HG03342 (cell line): ENCODE data around the gene TNC.

ENCODE experiments used
- ATAC-seq: cut with Tn5 transposase; IDR thresholded peaks from one replicate; pipeline ENCODE4 v1.9.1; 2021; ENCODE audit warnings: mild to moderate bottlenecking, moderate library complexity; ENCODE audit not compliant: unreplicated experiment

Gene TNC

DNA sequence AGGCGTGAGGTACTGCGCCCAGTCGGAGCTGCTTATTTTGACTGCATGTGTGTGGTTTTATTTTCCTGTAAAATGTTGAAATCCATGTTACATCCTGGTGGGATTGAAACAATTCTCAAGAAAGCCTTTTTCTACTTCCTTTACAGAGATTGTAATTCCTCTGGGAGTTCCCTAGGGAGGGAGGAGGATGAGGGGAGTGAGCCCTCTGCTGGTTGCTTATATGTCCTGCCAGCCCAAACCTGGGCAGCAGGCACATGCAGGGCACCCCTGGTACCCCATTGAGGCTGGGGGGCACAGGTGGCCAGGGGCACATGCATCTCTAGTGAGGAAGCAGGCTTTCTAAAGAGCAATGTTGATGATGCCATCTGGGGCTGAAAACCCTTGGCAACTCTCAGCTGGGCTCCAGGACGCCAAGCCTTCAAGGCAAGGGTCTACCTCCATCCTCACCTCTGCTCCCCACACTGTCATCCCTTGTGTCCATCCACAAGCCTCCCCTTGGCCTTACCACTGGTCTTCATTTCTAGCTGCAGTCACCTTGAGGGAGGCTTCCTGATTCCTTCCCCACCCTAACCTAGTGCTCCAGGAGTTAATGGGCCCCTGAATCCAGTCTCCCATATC lies 102.8 kb downstream of the TNC start:
- no peak for ATAC-seq

DNA sequence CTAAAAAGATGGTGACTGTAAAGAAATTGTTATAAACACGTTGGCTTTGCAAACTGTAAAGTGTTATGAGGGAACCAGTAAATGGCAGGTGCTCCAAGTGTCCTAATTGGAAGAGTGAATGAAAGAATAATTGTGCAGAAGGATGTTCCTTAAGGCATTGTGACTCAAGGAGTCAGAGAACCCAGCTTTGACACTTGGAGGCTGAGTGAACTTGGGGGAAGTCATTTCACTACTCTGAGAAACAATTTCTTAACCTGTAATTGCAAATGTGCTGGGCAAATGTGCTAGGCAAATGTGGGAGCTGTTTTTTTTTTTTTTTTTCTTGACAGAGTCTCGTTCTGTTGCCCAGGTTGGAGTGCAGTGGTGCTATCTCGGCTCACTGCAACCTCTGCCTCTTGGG lies 103.5 kb downstream of the TNC start:
- ATAC-seq: no peak

DNA sequence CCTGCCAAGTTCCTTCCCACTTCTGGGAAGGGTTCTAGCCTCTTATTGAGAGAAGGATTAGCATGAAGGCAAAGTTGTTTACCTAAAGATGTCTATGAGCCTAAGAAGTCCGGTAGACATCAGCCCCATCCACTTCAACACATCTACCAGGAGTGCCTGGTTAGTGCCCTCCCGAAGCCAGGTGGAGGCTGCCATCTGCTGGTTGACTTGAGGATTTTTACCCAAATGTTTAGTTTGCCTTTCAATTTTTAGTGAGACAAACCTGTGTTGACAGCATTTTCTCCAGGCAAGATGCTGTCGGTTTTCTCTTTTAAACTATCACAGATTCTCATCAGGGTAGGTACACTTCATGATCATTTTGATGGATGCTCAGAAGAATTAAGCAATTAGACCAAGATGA lies 104.0 kb downstream of the TNC start:
- peak; percentile 79 for ATAC-seq

- no peak for ATAC-seq
Measured at GRCh38 chr9:115012486-115012885, 105.5 kb downstream of the TNC start.

DNA sequence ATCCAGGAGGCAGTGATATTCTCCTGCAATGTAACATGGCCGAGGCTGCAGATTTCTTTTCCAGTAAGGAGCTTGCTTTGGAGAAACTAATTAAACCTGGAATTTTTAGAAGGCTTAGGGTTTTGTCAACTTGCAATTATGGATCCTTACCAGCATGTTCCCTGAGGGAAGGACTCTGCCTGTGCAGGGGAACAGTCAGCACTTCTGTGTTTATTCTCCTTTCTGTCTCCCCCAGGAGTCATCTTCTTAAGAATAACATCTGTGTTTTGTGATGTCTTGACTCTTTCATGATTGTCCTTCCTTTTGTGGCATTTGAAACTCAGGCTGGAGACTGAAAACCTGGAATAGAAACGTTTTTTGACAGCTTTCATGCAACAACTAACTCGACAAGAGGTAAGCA lies 107.1 kb downstream of the TNC start:
- no peak for ATAC-seq

DNA sequence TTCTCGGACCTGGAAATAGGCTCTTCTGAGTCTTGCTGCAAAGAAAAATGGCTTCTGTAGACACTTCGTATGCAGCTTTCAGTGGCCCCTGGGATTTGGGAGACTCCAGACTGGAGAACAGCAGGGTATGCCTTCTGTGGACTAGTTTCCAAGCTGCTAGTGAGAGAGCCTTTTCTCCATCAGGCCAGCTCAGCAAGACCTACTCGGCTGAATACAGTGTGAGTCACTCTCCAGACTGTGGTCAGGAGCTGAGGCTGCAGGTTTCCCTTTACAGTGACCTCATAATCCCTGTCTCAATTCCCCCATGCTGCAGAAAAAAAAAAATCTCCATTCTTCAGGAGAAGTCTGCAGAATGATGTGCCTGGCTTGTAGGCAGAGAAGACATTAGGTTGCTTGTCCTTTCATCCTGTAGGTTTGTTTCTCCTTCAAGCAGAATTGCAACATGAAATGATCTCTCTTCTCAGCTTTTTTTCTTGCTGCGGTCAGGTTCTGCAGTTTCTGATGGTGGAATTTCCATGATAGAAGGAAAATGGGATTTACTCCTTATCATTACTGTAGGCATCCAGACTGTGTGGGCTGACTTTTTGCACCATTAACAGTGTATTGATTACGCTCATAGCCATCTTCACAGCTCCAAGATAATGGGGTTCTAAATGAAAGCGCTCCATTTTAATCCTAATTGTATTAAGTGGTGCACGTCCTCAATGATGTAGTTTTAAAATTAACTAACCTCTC lies 109.3 kb downstream of the TNC start:
- ATAC-seq: no peak

DNA sequence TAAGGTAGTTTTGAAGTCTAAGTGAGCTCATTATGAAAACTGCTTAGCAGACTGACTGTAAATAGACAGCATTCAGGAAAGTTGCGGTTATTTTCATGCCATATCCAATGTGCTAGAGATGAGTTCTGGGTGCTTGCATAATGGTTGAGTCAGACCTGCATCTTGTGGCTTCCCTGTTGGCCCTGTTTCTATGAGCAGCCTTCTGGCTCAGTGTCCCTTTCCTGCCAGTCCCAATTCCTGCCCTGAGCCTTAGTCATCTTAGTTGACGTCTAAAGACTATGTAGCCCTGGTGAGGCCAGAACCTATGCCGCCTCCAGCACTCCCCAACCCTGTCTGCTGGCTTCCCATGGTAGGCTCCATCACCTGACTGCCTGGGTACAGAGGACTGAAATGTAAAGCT lies 111.3 kb downstream of the TNC start:
- no peak for ATAC-seq

GRCh38 chr9:115005322-115005721 lies 112.6 kb downstream of the TNC start:
- no peak for ATAC-seq

- no peak for ATAC-seq
Measured at GRCh38 chr9:115004545-115004944, 113.4 kb downstream of the TNC start.

DNA sequence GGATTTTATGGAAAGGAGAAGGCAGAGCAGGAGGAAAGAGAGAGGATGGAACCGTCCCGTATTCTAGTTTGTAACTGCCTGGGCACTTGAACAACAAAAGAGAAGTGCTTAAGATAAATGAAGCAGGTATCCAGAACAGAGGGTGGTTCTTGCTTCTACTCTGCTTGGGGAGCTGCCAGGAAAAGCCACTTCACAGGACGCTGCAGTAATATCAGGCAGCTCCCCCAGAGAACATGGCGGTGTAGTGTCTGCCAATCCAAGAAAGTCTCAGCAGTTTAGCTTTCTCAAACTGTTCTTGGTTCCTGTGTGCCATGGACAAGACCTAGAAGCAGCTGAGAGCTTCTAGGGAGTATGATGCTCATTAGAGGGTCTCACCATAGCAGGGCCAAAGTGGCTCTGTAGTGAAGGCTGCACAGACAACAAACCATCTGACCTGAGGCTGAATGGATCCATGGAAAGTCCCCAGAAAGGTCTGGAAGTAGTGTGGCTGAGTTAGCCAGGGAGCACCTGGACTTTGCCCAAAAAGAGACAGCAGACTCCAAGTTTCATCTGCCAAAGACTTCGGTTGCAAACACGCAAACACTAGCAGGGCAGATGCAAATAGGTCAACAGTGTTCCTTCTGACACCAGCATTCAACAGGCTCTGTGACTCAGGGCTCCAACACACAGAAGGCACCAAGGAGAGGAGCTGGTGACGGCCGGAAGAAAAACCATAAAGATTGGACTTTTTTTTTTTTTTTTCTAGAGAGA lies 115.4 kb downstream of the TNC start:
- no peak for ATAC-seq

DNA sequence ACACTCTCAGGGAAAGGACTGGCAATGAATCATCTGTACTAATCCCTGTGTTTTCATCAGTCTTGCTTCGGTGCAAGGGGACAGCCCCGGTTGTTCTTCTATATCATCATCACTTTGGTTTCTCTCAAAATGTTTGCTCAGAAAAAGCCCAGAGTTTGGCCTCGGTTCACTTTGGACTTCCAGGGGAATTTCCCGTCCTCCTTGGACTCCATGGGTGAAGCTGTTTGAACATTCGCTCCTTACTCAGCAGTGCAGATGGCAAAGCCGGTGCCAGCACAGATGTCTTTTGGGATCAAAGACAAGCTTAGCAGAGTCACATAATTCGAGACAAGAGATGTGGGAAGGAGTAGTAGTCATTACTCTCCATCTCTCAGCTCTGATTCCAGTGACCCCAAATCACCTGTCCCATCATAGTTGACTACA lies 117.7 kb downstream of the TNC start:
- no peak for ATAC-seq

GRCh38 chr9:114998326-114998725 lies 119.6 kb downstream of the TNC start:
- no peak for ATAC-seq

GRCh38 chr9:114995681-114996221 lies 122.2 kb downstream of the TNC start:
- no peak for ATAC-seq

DNA sequence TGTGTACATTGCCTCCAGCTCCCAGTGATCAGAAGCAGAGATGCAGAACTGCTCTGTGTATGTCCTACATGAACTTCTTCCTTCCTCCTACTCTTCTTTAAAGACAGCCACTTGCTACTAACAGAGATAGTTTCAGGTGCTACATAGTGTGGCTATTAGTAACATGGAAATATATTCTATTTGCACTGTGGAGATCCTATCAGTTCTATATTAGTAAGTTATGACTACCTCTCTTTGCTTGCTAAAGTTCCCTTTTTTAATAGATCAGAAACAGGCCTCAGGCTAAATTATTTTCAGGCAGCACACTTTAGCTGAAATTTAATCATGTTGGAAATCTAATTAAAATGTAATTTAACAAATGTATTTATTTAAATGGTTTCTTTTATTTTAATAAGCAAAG lies 123.2 kb downstream of the TNC start:
- no peak for ATAC-seq

- ATAC-seq: no peak
Measured at GRCh38 chr9:114991861-114992260, 126.1 kb downstream of the TNC start.

DNA sequence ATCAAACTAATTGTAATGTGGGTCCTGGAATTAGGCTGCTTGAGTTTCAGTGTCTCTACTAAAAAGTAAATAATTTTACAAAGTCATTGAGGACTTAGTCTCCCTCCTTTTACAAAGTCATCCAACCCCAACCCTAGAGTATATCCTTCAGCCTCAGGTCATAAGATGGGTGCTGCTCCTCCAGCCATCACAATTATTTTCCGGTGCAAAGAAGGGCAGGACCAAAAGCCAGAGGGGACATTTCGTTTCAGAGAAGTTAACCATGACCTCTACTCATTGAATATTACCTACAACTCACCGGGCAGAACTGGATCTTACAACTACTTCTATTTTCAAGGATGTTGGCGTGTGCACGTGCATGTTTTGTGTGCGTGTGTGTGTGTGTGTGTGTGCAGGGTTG lies 127.1 kb downstream of the TNC start:
- ATAC-seq: no peak

GRCh38 chr9:114989600-114990410 lies 128.2 kb downstream of the TNC start:
- peak; percentile 43 for ATAC-seq

GRCh38 chr9:114988962-114989599 lies 128.9 kb downstream of the TNC start:
- ATAC-seq: peak; percentile 6

DNA sequence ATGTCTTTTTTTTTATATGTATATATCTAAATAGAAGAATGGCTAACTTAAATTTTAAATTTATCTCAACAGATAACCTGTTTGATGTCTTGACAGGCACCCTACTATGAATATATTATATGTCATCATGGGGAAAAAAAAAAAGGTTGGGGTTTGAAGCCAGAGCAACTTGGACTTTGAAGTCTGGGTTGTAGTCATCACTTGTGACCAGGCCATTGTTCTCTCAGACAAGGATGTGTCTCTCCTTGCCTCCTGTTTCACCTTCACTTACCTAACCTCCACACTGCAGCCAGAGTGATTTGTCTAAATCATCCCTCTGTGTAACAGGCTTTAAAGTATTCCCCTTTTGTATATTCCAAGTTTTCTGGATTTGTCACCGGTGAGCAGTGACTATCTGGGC lies 130.8 kb downstream of the TNC start:
- no peak for ATAC-seq

DNA sequence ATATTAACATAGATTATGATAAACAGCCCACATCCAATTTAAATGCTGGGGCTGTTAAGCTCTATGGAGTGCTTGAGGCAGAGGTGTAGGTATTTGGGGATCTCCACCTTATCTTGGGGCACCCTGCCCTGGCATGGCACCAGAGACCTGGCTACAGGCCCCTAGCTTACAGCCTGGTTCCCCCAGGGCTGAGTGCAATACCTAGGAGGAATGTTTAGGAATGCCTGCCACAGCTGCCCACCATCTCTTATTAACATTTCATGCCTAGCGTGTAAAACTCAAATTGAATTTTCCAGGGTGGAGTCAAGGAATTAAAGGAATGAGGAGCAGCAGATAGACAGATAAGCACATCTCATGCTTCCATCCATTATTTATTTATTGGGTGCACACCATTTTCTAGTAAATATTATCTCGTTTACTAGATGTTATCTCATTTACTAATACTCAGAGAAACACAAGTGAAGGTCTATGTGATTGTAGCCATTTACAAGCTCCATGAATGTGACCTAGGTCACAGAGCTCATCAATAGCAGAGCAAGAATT lies 131.9 kb downstream of the TNC start:
- no peak for ATAC-seq
